ENCODE measurements around the gene BCAS3. TPM values are rescaled to one million over a fixed set of nuclear protein-coding genes. Genes with fewer than 3 reads are reported as not detected.

The BCAS3 gene
- total and polyA plus RNA-seq, 4 donors, result 5.8 to 24.6 (median 10.1) TPM

- Histone ChIP-seq H3K9me3 (ENCODE audit: control insufficient read depth in 4 of 4, low read length in 3 of 4) (no peaks in the 10 kb centered on the region), H3K4me3 (ENCODE audit: low read depth in 1 of 3, low read length in 3 of 3) (no peak overlapping the region), H3K36me3 (ENCODE audit: control insufficient read depth in 4 of 4, insufficient read depth in 3 of 4, low read depth in 1 of 4, low read length in 3 of 4) (no peaks in the 10 kb centered on the region), H3K27ac (ENCODE audit: low read depth in 1 of 2, low read length in 2 of 2) (peak overlapping the region in 1 of 2 donors; percentile 9), H3K27me3 (ENCODE audit: control insufficient read depth in 4 of 4, insufficient read depth in 4 of 4, low read length in 3 of 4) (no peaks in the 10 kb centered on the region), H3K9ac (ENCODE audit: low read depth in 1 of 2, low read length in 2 of 2) (no peak overlapping the region), H3K4me1 (ENCODE audit: control insufficient read depth in 4 of 4, insufficient read depth in 4 of 4, low read length in 3 of 4) (no peaks in the 10 kb centered on the region)
- no peak for DNase-seq (ENCODE audit: low spot score)
- TF ChIP-seq JUND (IDR thresholded peaks at IDR 0.05) (no peak), HNF4G (IDR thresholded peaks at IDR 0.05) (no peak), ZBTB33 (IDR thresholded peaks at IDR 0.05) (no peak), YY1 (IDR thresholded peaks at IDR 0.05) (no peak), CTCF (IDR thresholded peaks at IDR 0.05; ENCODE audit: low read depth, low read length, missing input control) (no peak), NR2F2 (IDR thresholded peaks at IDR 0.05) (no peak), REST (IDR thresholded peaks at IDR 0.05) (no peak), GABPA (IDR thresholded peaks at IDR 0.05 in 1 of 2, conservative IDR thresholded peaks at IDR 0.05 in 1 of 2) (no peak), SP1 (IDR thresholded peaks at IDR 0.05) (no peak), TAF1 (conservative IDR thresholded peaks at IDR 0.05) (no peak), RXRA (IDR thresholded peaks at IDR 0.05) (no peak), ATF3 (IDR thresholded peaks at IDR 0.05) (no peak), RAD21 (IDR thresholded peaks at IDR 0.05) (no peak), FOXA1 (IDR thresholded peaks at IDR 0.05) (no peak), EGR1 (IDR thresholded peaks at IDR 0.05; ENCODE audit: low read depth in 2 of 2) (no peak), HNF4A (conservative IDR thresholded peaks at IDR 0.05) (no peak), FOXA2 (IDR thresholded peaks at IDR 0.05) (no peak), MAX (IDR thresholded peaks at IDR 0.05) (no peak)
- WGBS, result 82% methylated on average over 14 of the region's 14 CpGs
These were observed 458.1 kb downstream of the BCAS3 start for GRCh38 chr17:61135782-61136181.
